ENCODE measurements around the gene CLDND1. TPM values are rescaled to one million over a fixed set of nuclear protein-coding genes. Genes with fewer than 3 reads are reported as not detected.

The CLDND1 gene
- total and polyA plus RNA-seq, 10 of the 15 experiments (the other 5 are each of a cell fraction or from before 2014, with no cell fraction given) = 97.8 to 225 (median 152) TPM

GRCh38 chr3:98483626-98484025, 39.1 kb downstream of the CLDND1 start:
- ATAC-seq = no peak
- Histone ChIP-seq H3K9ac (ENCODE audit: control insufficient read depth, insufficient read depth, low read length) (no peak overlapping the region), H3K4me2 (ENCODE audit: control insufficient read depth, insufficient read depth) (no peak overlapping the region), H4K20me1 (ENCODE audit: control insufficient read depth, insufficient read depth) (no peaks in the 10 kb centered on the region), H3K27me3 (replicated peaks in 1 of 2; ENCODE audit: control insufficient read depth in 2 of 2, insufficient read depth in 2 of 2, low read length in 1 of 2) (no peaks in the 10 kb centered on the region), H3K36me3 (ENCODE audit: control insufficient read depth in 2 of 2, insufficient read depth in 2 of 2, low read length in 1 of 2) (no peaks in the 10 kb centered on the region), H3K27ac (ENCODE audit: control insufficient read depth, insufficient read depth) (no peak overlapping the region), H2AFZ (ENCODE audit: control insufficient read depth, low read depth, low read length) (no peak overlapping the region), H3K4me1 (ENCODE audit: control insufficient read depth, insufficient read depth, low read length) (no peaks in the 10 kb centered on the region), H3K9me3 (replicated peaks; ENCODE audit: control insufficient read depth, insufficient read depth, low read length) (peaks cover 3% of the 10 kb centered on the region; the same call in 2 of the 3 replicates), H3K4me3 (no peak overlapping the region), H3K79me2 (ENCODE audit: control insufficient read depth, insufficient read depth, low read length) (no peaks in the 10 kb centered on the region)
- 77% methylated on average over 3 of the region's 3 CpGs for WGBS (ENCODE audit: insufficient coverage, insufficient replicate concordance, low lambda C conversion rate, missing lambda C conversion rate)
- ChIA-PET RAD21 (ENCODE audit: unreplicated experiment) (no interaction called here), CTCF (interaction anchor here (1.1 kb wide), 1 partner anchor 17 kb away, joined by 3 read pairs; no protein-coding TSS in a partner anchor), POLR2A (no interaction called here), SMC1A (ENCODE audit: uncharacterized antibody, unreplicated experiment) (interaction anchor here (0.6 to 2.0 kb wide), 6 partner anchors 13 to 104 kb away, joined by 3 to 10 read pairs (median 4); partner anchors contain the start of genes CLDND1 and OR5K1)
- intact Hi-C loops (cut with micrococcal nuclease; ENCODE audit: unreplicated experiment) (no loop called here), in situ Hi-C loops (cut with MboI) (no loop called here)
- no peak for DNase-seq (ENCODE audit: low read depth, low spot score)
- TF ChIP-seq IKZF2 (IDR thresholded peaks at IDR 0.05) = no peak
- TF ChIP-seq ZSCAN29 (IDR thresholded peaks at IDR 0.05) = no peak
- no peak for TF ChIP-seq NKRF (conservative IDR thresholded peaks at IDR 0.05)
- TF ChIP-seq CHD2 (IDR thresholded peaks at IDR 0.05; ENCODE audit: borderline replicate concordance, low read depth, low read length) = no peak
- TF ChIP-seq ZBED1 (IDR thresholded peaks at IDR 0.05; ENCODE audit: borderline replicate concordance) = no peak
- TF ChIP-seq BCL3 (IDR thresholded peaks at IDR 0.05; ENCODE audit: borderline replicate concordance, insufficient read depth, low read depth, low read length, poor library complexity, severe bottlenecking) = no peak
- TF ChIP-seq TAF1 (IDR thresholded peaks at IDR 0.05; ENCODE audit: borderline replicate concordance, low read depth, low read length) = no peak
- no peak for TF ChIP-seq RFX5 (IDR thresholded peaks at IDR 0.05; ENCODE audit: low read depth, low read length)
- no peak for TF ChIP-seq FOXK2 (IDR thresholded peaks at IDR 0.05)
- no peak for TF ChIP-seq SUZ12 (IDR thresholded peaks at IDR 0.05; ENCODE audit: unreplicated experiment)
- no peak for TF ChIP-seq ATF2 (IDR thresholded peaks at IDR 0.05; ENCODE audit: low read length)
- no peak for TF ChIP-seq CTCF (IDR thresholded peaks at IDR 0.05 in 2 of 3, conservative IDR thresholded peaks at IDR 0.05 in 1 of 3; ENCODE audit: control insufficient read depth in 2 of 3, extremely low read depth in 1 of 3, insufficient read depth in 1 of 3, low read depth in 3 of 3, low read length in 3 of 3)
- TF ChIP-seq BCLAF1 (IDR thresholded peaks at IDR 0.05) = no peak
- no peak for TF ChIP-seq STAT1 (conservative IDR thresholded peaks at IDR 0.05)
- FAIRE-seq = no peak
- BruUV-seq (replicated peaks) = no TSS peak
